Mesothelial cell of epicardium (in vitro differentiated cells): ENCODE results near the gene GALNT2. TPM values are rescaled to one million over a fixed set of nuclear protein-coding genes. Genes with fewer than 3 reads are reported as not detected.

Source experiments
- DNase-seq, 2 experiments: peaks; one replicate each; pipeline ENCODE4 v3.0.0; 2021; ENCODE audit warnings: low spot score in 2 of 2; ENCODE audit not compliant: unreplicated experiment in 2 of 2
- H3K27ac Mint-ChIP-seq: 2 replicates; pipeline ENCODE4 v1.8.0; 2021; ENCODE audit warnings: mixed read lengths
- H3K27me3 Mint-ChIP-seq: 2 replicates; pipeline ENCODE4 v1.8.0; 2021; ENCODE audit warnings: low read depth, mixed read lengths
- H3K36me3 Mint-ChIP-seq: 2 replicates; pipeline ENCODE4 v1.8.0; 2021; ENCODE audit warnings: mixed read lengths
- H3K4me1 Mint-ChIP-seq: 2 replicates; pipeline ENCODE4 v1.8.0; 2021; ENCODE audit warnings: mixed read lengths
- H3K4me3 Mint-ChIP-seq: 2 replicates; pipeline ENCODE4 v1.8.0; 2021; ENCODE audit warnings: mild to moderate bottlenecking, moderate library complexity, mixed read lengths
- H3K9me3 Mint-ChIP-seq: 2 replicates; pipeline ENCODE4 v1.8.0; 2021; ENCODE audit warnings: mixed read lengths
- CTCF ChIP-seq: fragments of 200-600 bp; sonication (generic); IDR thresholded peaks from one replicate; pipeline ENCODE4 v1.5.0; 2021; ENCODE audit warnings: antibody characterized with exemption; ENCODE audit not compliant: unreplicated experiment
- total RNA-seq: library from RNA; stranded (reverse); gene quantifications from 3 replicates; pipeline ENCODE4 v1.2.1, GENCODE V29; 2021

The GALNT2 gene
- total RNA-seq, 1 donor from 2014 or later: 48.3 TPM

DNA sequence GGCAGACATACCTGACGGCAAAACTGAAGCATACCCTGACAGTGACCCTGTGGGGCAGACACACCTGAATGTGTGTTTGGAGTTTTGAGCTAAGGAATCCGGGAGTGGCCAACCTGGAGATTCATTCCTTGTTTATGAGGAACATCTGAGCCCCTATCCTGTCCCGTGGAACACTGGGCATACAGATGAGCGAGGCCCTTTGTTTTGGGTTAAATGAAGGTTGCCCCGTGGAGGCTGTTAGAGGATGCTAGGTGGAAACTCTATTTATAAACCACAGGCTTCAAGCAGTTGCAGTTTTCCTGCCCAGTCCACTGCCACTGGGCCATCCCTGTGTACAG lies 18.1 kb downstream of the GALNT2 start:
- no peak for TF ChIP-seq CTCF
- peaks cover 7% of the 10 kb centered on the region for H3K36me3 Mint-ChIP-seq
- DNase-seq: no peak
- H3K27me3 Mint-ChIP-seq: no peaks in the 10 kb centered on the region
- peaks cover 5% of the 10 kb centered on the region for H3K9me3 Mint-ChIP-seq
- peaks cover 38% of the 10 kb centered on the region for H3K4me1 Mint-ChIP-seq
- H3K27ac Mint-ChIP-seq: peak overlapping the region; percentile 58
- H3K4me3 Mint-ChIP-seq: no peak overlapping the region

- Mint-ChIP-seq H3K9me3 (peaks cover 5% of the 10 kb centered on the region), H3K27me3 (no peaks in the 10 kb centered on the region), H3K36me3 (peaks cover 13% of the 10 kb centered on the region), H3K27ac (no peak overlapping the region), H3K4me3 (no peak overlapping the region), H3K4me1 (peaks cover 38% of the 10 kb centered on the region)
- no peak for TF ChIP-seq CTCF
- DNase-seq: no peak
Observed at GRCh38 chr1:230086151-230086550, 19.1 kb downstream of the GALNT2 start.

GRCh38 chr1:230087028-230087716 lies 20.1 kb downstream of the GALNT2 start:
- DNase-seq: no peak
- TF ChIP-seq CTCF: no peak
- peaks cover 14% of the 10 kb centered on the region for H3K36me3 Mint-ChIP-seq
- H3K27ac Mint-ChIP-seq: peak overlapping the region; percentile 75
- peaks cover 5% of the 10 kb centered on the region for H3K9me3 Mint-ChIP-seq
- H3K27me3 Mint-ChIP-seq: no peaks in the 10 kb centered on the region
- H3K4me1 Mint-ChIP-seq: peaks cover 38% of the 10 kb centered on the region
- no peak overlapping the region for H3K4me3 Mint-ChIP-seq

DNA sequence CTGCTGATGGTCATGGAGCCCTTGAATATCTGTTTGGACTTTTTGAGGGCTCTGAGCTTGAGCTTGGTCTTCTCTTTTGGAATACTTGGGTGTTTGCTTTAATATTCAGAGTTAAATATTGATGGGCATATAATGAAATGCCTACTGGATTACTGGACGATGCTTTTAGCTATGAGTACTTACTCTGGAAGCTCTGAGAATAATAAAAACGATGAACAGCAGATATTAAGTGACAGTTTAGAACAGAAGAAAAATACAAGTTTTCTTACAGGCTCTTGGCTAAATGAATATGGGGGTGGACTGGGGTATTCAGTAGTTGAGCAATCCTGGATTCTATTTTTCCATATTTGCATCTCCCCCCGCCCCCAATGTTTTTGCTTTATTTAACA lies 20.7 kb downstream of the GALNT2 start:
- H3K4me1 Mint-ChIP-seq: peaks cover 38% of the 10 kb centered on the region

DNA sequence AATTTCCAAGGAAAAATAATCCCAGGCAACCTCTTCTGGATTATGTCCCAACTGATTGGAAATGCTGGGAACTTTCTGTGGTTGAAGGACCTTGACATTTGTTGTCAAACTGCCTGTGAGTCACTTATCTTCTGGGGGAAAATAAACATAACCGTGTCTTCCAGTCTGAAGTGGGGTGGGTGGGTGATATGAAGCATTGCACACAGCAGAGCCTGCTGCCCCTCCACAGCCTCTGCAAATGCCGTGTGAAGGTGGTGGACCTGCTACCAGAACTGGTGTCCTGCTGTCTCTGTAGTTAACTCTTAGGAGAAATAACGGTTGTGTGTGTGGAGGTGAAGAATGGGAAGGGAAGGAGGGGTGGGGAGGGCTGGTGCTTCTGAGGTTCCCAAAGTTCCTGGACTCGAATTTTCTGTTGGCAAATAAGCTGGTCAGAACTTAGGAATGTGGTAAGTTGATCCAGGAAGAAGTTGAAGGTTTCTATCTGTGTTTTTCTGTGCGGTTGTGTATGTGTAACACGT lies 23.2 kb downstream of the GALNT2 start:
- Mint-ChIP-seq H3K27ac (no peak overlapping the region), H3K36me3 (peaks cover 14% of the 10 kb centered on the region), H3K4me3 (no peak overlapping the region), H3K27me3 (no peaks in the 10 kb centered on the region), H3K4me1 (peaks cover 25% of the 10 kb centered on the region), H3K9me3 (no peaks in the 10 kb centered on the region)
- no peak for TF ChIP-seq CTCF
- no peak for DNase-seq

More for the DNA sequence above, 20.7 kb downstream of the GALNT2 start:
- no peaks in the 10 kb centered on the region for H3K27me3 Mint-ChIP-seq
- DNase-seq: no peak
- H3K36me3 Mint-ChIP-seq: peaks cover 14% of the 10 kb centered on the region
- no peak overlapping the region for H3K27ac Mint-ChIP-seq
- TF ChIP-seq CTCF: no peak
- H3K4me3 Mint-ChIP-seq: no peak overlapping the region
- H3K9me3 Mint-ChIP-seq: peaks cover 2% of the 10 kb centered on the region
